GM23338 (cell line): Measurements from ENCODE around the gene EIF3F. TPM values are rescaled to one million over a fixed set of nuclear protein-coding genes. Genes with fewer than 3 reads are reported as not detected.

Experiments used
- ATAC-seq: fragments of 200-7000 bp; cut with Tn5 transposase; 3 replicates; pipeline ENCODE4 v1.9.1; 2020
- DNase-seq: peaks from one replicate; pipeline ENCODE4 v3.0.0-alpha.2; 2015; ENCODE audit warnings: low spot score
- H2AFZ ChIP-seq: fragments of 200-600 bp; sonication (generic); 2 replicates; pipeline ENCODE4 v1.8.0; 2016; ENCODE audit warnings: antibody characterized with exemption, mild to moderate bottlenecking, moderate library complexity
- H3F3A ChIP-seq: fragments of 200-600 bp; sonication (generic); replicated peaks from 2 replicates; pipeline ENCODE4 v1.8.0; 2017; ENCODE audit warnings: antibody characterized with exemption, mixed run types, low read depth
- H3K27ac ChIP-seq: fragments of 200-600 bp; sonication (generic); 2 replicates; pipeline ENCODE4 v1.6.1; 2016; ENCODE audit warnings: low read depth
- H3K27me3 ChIP-seq: fragments of 200-600 bp; sonication (generic); 2 replicates; pipeline ENCODE4 v1.8.0; 2016; ENCODE audit warnings: mild to moderate bottlenecking, mixed run types, moderate library complexity; ENCODE audit not compliant: insufficient read depth
- H3K36me3 ChIP-seq: fragments of 200-600 bp; sonication (generic); 2 replicates; pipeline ENCODE4 v1.8.0; 2016; ENCODE audit warnings: mild to moderate bottlenecking; ENCODE audit not compliant: insufficient read depth
- H3K4me1 ChIP-seq: fragments of 200-600 bp; sonication (generic); 2 replicates; pipeline ENCODE4 v1.8.0; 2016; ENCODE audit warnings: mild to moderate bottlenecking, moderate library complexity; ENCODE audit not compliant: insufficient read depth
- H3K4me2 ChIP-seq: fragments of 200-600 bp; sonication (generic); 2 replicates; pipeline ENCODE4 v1.7.1; 2017; ENCODE audit warnings: mixed run types
- H3K4me3 ChIP-seq: fragments of 200-600 bp; sonication (generic); 2 replicates; pipeline ENCODE4 v1.6.1; 2016; ENCODE audit warnings: mixed run types
- H3K79me2 ChIP-seq: fragments of 200-600 bp; sonication (generic); replicated peaks from 2 replicates; pipeline ENCODE4 v1.8.0; 2017; ENCODE audit warnings: mild to moderate bottlenecking; ENCODE audit not compliant: insufficient read depth
- H3K9me2 ChIP-seq: fragments of 200-600 bp; sonication (generic); 2 replicates; pipeline ENCODE4 v1.8.0; 2017; ENCODE audit not compliant: insufficient read depth
- H4K20me1 ChIP-seq: fragments of 200-600 bp; sonication (generic); replicated peaks from 2 replicates; pipeline ENCODE4 v1.8.0; 2017; ENCODE audit warnings: mild to moderate bottlenecking; ENCODE audit not compliant: insufficient read depth
- H3K27ac Mint-ChIP-seq: 2 replicates; pipeline ENCODE4 v1.8.0; 2020; ENCODE audit warnings: inconsistent platforms, mild to moderate bottlenecking, moderate library complexity, mixed read lengths
- H3K27me3 Mint-ChIP-seq: 3 replicates; pipeline ENCODE4 v1.8.0; 2022; ENCODE audit warnings: low read depth, mild to moderate bottlenecking, moderate library complexity, mixed read lengths, inconsistent platforms; ENCODE audit not compliant: insufficient read depth, poor library complexity
- H3K36me3 Mint-ChIP-seq: 3 replicates; pipeline ENCODE4 v1.8.0; 2021; ENCODE audit warnings: low read depth, mild to moderate bottlenecking, inconsistent platforms, moderate library complexity, mixed read lengths
- H3K4me1 Mint-ChIP-seq: 3 replicates; pipeline ENCODE4 v1.8.0; 2020; ENCODE audit warnings: mild to moderate bottlenecking, inconsistent platforms, mixed read lengths
- H3K4me3 Mint-ChIP-seq: 3 replicates; pipeline ENCODE4 v1.8.0; 2021; ENCODE audit warnings: moderate library complexity, mild to moderate bottlenecking, inconsistent platforms, mixed read lengths
- H3K9me3 Mint-ChIP-seq: 3 replicates; pipeline ENCODE4 v1.8.0; 2020; ENCODE audit warnings: moderate library complexity, mild to moderate bottlenecking, inconsistent platforms, mixed read lengths
- CTCF ChIP-seq, 2 experiments: fragments of 200-600 bp in 1 of 2; sonication (generic) in 1 of 2; conservative IDR thresholded peaks; 2 replicates each; pipeline versions ENCODE4 v1.5.1 to v1.6.1; 2016 to 2017; ENCODE audit warnings: antibody characterized with exemption in 2 of 2, low read depth in 2 of 2, mild to moderate bottlenecking in 2 of 2, moderate library complexity in 1 of 2
- ETS1 ChIP-seq: IDR thresholded peaks from 2 replicates; pipeline ENCODE4 v1.6.1; 2016; ENCODE audit warnings: antibody characterized with exemption
- EZH2 ChIP-seq: fragments of 200-600 bp; sonication (generic); IDR thresholded peaks from one replicate; pipeline ENCODE4 v1.8.0; 2017; ENCODE audit warnings: antibody characterized with exemption, mild to moderate bottlenecking, low read depth; ENCODE audit not compliant: unreplicated experiment
- REST ChIP-seq: IDR thresholded peaks from one replicate; pipeline ENCODE4 v1.6.1; 2018; ENCODE audit warnings: antibody characterized with exemption; ENCODE audit not compliant: unreplicated experiment
- ZNF331 ChIP-seq: fragments of 250-450 bp; sonication (Bioruptor Pico); IDR thresholded peaks from 2 replicates; pipeline ENCODE4 v1.5.0; 2020; ENCODE audit warnings: low read depth, mild to moderate bottlenecking, moderate library complexity
- polyA plus RNA-seq: library from polyadenylated mRNA; unstranded; fragments of >200 nt; fragmentation: Nextera tagmentation; extraction: Ambion mirVana; gene quantifications from 2 replicates; pipeline ENCODE4 v1.2.1, GENCODE V29; 2016
- total RNA-seq: library from RNA; depleted of rRNA; stranded (reverse); fragments of >200 nt; shearing (Covaris generic); gene quantifications from 2 replicates; pipeline ENCODE4 v1.2.3, GENCODE V29; 2014

Gene EIF3F
- total and polyA plus RNA-seq, 2 experiments from 2014 or later: 237 to 555 TPM

GRCh38 chr11:8020244-8020597 is 33.1 kb downstream of the EIF3F start:
- Histone ChIP-seq H3K4me1 (peaks cover 37% of the 10 kb centered on the region), H3K27me3 (peaks cover 68% of the 10 kb centered on the region), H3K4me3 (peak overlapping the region; percentile 81), H3K4me2 (peak overlapping the region; percentile 98), H3F3A (peaks cover 3% of the 10 kb centered on the region; the same call in 1 of the 2 replicates), H3K9me2 (no peaks in the 10 kb centered on the region), H3K27ac (no peak overlapping the region), H3K36me3 (no peaks in the 10 kb centered on the region), H2AFZ (peak overlapping the region; percentile 29; the same call in 1 of the 2 replicates), H4K20me1 (no peaks in the 10 kb centered on the region), H3K79me2 (no peaks in the 10 kb centered on the region)
- TF ChIP-seq REST (no peak), EZH2 (peak; percentile 14), CTCF (conservative IDR thresholded peaks at IDR 0.05; ENCODE audit: low read depth in 2 of 2) (no peak)
- Mint-ChIP-seq H3K27me3 (peaks cover 50% of the 10 kb centered on the region), H3K27ac (no peak overlapping the region), H3K36me3 (no peaks in the 10 kb centered on the region; the same call in 2 of the 3 replicates), H3K9me3 (no peaks in the 10 kb centered on the region), H3K4me3 (peak overlapping the region; percentile 64), H3K4me1 (peaks cover 33% of the 10 kb centered on the region)
- no peak for ATAC-seq
- DNase-seq: peak; percentile 25

GRCh38 chr11:8021920-8022319 is 34.8 kb downstream of the EIF3F start:
- Histone ChIP-seq H3K27me3 (peaks cover 52% of the 10 kb centered on the region), H3K9me2 (no peaks in the 10 kb centered on the region), H3K79me2 (no peaks in the 10 kb centered on the region), H3K4me2 (no peak overlapping the region), H3K4me3 (no peak overlapping the region), H2AFZ (no peak overlapping the region), H3F3A (peaks cover 3% of the 10 kb centered on the region; the same call in 1 of the 2 replicates), H4K20me1 (no peaks in the 10 kb centered on the region), H3K36me3 (no peaks in the 10 kb centered on the region), H3K27ac (no peak overlapping the region), H3K4me1 (peaks cover 23% of the 10 kb centered on the region)
- peaks cover 35% of the 10 kb centered on the region for H3K27me3 Mint-ChIP-seq
- no peaks in the 10 kb centered on the region for H3K9me3 Mint-ChIP-seq
- no peaks in the 10 kb centered on the region; the same call in 2 of the 3 replicates for H3K36me3 Mint-ChIP-seq
- H3K27ac Mint-ChIP-seq: no peak overlapping the region
- no peak overlapping the region for H3K4me3 Mint-ChIP-seq
- DNase-seq (no peak), ATAC-seq (no peak)
- H3K4me1 Mint-ChIP-seq: peaks cover 16% of the 10 kb centered on the region
- TF ChIP-seq REST: no peak
- TF ChIP-seq ZNF331 (CRISPR knock-in tag): no peak
- TF ChIP-seq ETS1: no peak
- no peak for TF ChIP-seq EZH2
